ENCODE measurements around the gene ST3GAL4.
"Not testable (repeated sequence)": the region's sequence is repeated elsewhere in the genome, so short reads cannot be mapped to it uniquely, and the experiment has no call there.

Gene ST3GAL4

DNA sequence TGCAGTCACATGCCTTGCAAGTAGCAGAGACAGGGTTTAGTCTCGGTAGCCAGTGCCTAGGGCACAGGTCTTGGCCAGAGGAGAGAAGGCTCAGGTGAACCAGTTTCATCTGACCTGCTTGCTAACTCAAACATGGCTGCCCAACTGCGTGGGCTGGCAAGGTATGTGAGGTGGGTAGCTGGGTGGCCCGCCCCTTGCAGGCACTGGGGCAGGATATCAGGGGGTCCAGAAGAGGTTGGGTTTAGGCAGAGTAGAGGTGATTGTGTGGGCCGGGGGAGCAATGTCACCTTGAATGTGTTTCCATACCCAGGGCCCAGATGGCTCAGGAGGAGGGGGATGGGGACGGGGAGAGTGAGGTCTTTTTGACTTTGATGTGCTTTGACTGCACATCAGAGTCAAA is 37.7 kb downstream of the ST3GAL4 start:
- TF ChIP-seq CTCF (IDR thresholded peaks at IDR 0.05; ENCODE audit: low read length, missing control alignments) = no peak
- DNase-seq (ENCODE audit: low read depth) = no peak
- no peak overlapping the region for H3K4me3 ChIP-seq (replicated peaks; ENCODE audit: low read depth, low read length)

- no peak for TF ChIP-seq CTCF (IDR thresholded peaks at IDR 0.05; ENCODE audit: low read length, missing control alignments)
- no peak overlapping the region for H3K4me3 ChIP-seq (replicated peaks; ENCODE audit: low read depth, low read length)
Observed at GRCh38 chr11:126394036-126394435, 38.5 kb downstream of the ST3GAL4 start.

GRCh38 chr11:126394634-126395072 is 39.2 kb downstream of the ST3GAL4 start:
- DNase-seq (ENCODE audit: low read depth); H3K4me3 ChIP-seq (replicated peaks; ENCODE audit: low read depth, low read length): not testable (repeated sequence)

More at GRCh38 chr11:126394036-126394435, 38.5 kb downstream of the ST3GAL4 start:
- DNase-seq (ENCODE audit: low read depth) = no peak

- not testable (repeated sequence) for DNase-seq (ENCODE audit: low read depth); H3K4me3 ChIP-seq (replicated peaks; ENCODE audit: low read depth, low read length)
Observed at GRCh38 chr11:126395784-126396183, 40.3 kb downstream of the ST3GAL4 start.

- H3K4me3 ChIP-seq (replicated peaks; ENCODE audit: low read depth, low read length); DNase-seq (ENCODE audit: low read depth): not testable (repeated sequence)
Observed at GRCh38 chr11:126396266-126396665, 40.8 kb downstream of the ST3GAL4 start.

GRCh38 chr11:126396965-126397364 is 41.5 kb downstream of the ST3GAL4 start:
- TF ChIP-seq CTCF (IDR thresholded peaks at IDR 0.05; ENCODE audit: low read length, missing control alignments) = no peak
- no peak overlapping the region for H3K4me3 ChIP-seq (replicated peaks; ENCODE audit: low read depth, low read length)
- no peak for DNase-seq (ENCODE audit: low read depth)

DNA sequence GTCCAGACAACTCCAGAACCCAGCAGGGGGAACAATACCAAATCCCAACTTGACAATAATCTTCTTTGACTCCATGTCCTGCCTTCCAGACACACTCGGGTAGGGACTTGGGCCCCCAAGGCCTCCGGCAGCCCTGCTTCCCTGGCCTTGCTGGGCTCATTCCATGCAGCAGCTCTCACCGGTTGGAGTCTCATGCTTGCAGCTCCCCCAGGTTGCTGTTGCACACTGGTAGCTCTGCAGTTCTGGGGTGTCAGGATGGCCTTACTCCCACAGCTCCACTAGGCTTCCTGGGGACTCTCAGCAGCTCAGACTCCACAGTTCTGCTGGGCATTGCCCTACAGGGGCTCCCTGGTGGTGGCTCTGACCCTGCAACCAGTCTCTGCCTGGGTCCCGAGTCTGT is 42.8 kb downstream of the ST3GAL4 start:
- no peak for DNase-seq (ENCODE audit: low read depth)
- no peak overlapping the region for H3K4me3 ChIP-seq (replicated peaks; ENCODE audit: low read depth, low read length)
- TF ChIP-seq CTCF (IDR thresholded peaks at IDR 0.05; ENCODE audit: low read length, missing control alignments) = no peak

GRCh38 chr11:126398721-126399120 is 43.2 kb downstream of the ST3GAL4 start:
- no peak for TF ChIP-seq CTCF (IDR thresholded peaks at IDR 0.05; ENCODE audit: low read length, missing control alignments)
- no peak overlapping the region for H3K4me3 ChIP-seq (replicated peaks; ENCODE audit: low read depth, low read length)
- DNase-seq (ENCODE audit: low read depth) = no peak

DNA sequence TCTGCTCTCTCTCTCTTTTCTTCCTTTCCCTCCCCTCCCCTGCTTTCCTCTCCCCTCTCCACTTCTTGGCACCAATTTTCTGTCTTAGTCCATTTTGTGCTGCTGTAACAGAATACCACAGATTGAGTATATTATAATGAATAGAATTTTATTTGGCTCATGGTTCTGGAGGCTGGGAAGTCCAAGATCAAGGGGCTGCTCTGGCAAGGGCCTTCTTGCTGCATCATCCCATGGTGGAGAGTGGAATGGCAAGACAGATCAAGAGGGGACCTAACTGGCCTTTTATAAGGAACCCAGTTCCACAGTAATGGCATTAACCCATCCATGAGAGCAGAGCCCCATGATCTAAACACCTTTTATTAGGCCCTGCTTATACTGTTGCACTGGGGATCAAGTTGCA is 44.5 kb downstream of the ST3GAL4 start:
- no peak for TF ChIP-seq CTCF (IDR thresholded peaks at IDR 0.05; ENCODE audit: low read length, missing control alignments)
- H3K4me3 ChIP-seq (replicated peaks; ENCODE audit: low read depth, low read length) = no peak overlapping the region

More for the DNA sequence above, 44.5 kb downstream of the ST3GAL4 start:
- DNase-seq (ENCODE audit: low read depth) = no peak
